GM19023 (cell line): ENCODE results near the gene NOXO1.
"Not testable (repeated sequence)": the region's sequence is repeated elsewhere in the genome, so short reads cannot be mapped to it uniquely, and the experiment has no call there.

Source experiments
- ATAC-seq: cut with Tn5 transposase; IDR thresholded peaks from one replicate; pipeline ENCODE4 v1.9.1; 2021; ENCODE audit warnings: mild to moderate bottlenecking, moderate library complexity; ENCODE audit not compliant: unreplicated experiment

NOXO1 gene

DNA sequence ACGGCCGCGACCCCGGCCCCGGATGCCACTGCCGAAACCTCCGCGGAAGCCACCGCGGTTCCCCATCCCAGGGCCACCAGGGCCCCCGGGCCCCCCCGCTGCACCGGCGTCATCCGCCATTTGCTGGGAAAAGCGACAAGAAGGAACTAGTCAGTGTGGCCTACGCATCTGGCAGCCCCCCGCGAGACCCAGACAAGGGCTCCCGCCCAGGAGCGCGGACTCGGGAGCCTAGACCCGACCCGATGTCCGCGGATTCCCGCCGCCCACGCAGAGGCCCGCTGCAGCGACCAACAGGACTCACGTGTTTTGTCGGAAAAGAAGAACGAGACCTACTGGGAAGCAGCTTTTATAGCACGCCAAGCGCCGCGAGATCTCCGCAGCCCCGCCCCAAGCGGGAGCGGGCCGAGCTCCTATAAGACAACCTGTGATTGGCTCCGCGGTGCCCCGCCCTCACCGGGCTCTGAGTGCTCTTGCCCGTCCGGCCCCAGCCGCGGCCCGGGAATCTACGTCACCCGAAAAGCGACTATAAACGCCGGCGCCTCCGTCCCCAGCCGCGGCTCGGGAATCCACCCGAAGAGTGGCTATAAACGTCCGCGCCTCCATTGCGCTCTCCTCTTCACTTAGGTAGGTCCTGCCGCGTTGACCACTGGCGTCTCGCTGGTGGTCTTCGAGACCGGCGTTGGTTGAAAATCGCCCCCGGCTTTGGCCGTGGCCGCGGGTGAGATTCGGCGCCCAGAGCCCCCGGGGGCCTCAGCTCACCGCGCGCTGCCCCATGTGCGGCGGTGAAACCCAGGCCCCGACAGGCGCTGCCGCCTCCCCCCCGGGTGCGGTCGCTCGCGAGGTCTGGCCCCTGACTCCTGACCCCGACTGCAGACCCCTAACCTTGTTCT lies 16.5 kb downstream of the NOXO1 start, which contains the start of gene RPS2:
Gene RPS2, minus strand, starts transcription at position 321 of the 890 bp plus-strand sequence. Its CDS starts 201 bp downstream, at position 120.
- peak; percentile 76 for ATAC-seq

DNA sequence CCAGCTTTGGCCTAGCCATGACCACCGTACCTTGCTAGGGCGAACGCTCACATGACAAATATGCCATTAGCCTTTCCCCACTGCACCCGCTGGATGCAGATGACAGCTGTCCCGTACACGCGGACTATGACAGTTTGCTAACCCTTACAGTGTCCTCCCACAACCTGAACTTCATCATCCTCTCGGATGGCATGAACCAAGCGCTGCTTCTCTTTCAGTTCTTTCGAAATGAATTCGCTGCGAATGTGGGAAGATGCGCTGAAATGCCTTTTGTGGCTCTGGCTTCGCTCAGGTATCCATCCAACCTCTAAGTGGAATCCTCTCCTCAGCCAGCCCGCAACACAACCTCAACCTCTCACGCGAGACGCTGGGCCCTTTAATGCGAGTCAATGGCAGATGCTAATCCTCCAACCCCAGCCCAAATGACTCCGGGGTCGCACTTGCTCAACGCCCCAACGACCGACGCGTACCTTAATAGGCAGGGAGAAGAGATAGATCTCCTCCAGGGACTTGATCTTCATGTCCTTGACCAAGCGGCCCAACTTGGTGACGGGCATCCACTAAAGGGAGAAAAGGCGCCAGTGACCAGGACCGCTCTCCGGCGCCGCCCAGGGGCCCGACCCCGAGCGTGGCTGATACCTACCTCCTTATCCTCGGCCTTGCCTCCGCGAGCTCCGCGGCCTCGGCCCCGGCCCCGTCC lies 17.3 kb downstream of the NOXO1 start:
- peak; percentile 9 for ATAC-seq

GRCh38 chr16:1962161-1963153 lies 18.8 kb downstream of the NOXO1 start:
- not testable (repeated sequence) for ATAC-seq

DNA sequence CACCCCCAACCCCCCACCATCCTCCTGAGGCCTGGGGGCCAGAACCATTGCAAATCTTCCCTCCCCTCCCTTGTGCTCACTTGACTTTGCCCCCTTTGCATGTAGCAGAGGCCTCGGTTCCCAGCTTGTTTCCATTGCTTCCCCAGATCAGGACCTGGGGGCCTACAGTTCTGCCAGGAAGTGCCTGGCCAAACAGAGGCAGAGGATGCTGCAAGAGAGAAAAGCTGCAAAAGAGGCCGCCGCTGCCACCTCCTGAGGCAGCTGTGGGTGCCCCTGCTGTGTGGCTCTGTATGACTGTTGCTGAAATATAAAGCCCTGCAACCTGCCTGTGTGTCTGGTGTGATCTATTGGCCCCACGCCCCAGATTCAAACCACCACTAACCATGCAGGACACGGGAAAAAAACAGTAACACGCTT lies 19.6 kb downstream of the NOXO1 start:
- ATAC-seq, result no peak

DNA sequence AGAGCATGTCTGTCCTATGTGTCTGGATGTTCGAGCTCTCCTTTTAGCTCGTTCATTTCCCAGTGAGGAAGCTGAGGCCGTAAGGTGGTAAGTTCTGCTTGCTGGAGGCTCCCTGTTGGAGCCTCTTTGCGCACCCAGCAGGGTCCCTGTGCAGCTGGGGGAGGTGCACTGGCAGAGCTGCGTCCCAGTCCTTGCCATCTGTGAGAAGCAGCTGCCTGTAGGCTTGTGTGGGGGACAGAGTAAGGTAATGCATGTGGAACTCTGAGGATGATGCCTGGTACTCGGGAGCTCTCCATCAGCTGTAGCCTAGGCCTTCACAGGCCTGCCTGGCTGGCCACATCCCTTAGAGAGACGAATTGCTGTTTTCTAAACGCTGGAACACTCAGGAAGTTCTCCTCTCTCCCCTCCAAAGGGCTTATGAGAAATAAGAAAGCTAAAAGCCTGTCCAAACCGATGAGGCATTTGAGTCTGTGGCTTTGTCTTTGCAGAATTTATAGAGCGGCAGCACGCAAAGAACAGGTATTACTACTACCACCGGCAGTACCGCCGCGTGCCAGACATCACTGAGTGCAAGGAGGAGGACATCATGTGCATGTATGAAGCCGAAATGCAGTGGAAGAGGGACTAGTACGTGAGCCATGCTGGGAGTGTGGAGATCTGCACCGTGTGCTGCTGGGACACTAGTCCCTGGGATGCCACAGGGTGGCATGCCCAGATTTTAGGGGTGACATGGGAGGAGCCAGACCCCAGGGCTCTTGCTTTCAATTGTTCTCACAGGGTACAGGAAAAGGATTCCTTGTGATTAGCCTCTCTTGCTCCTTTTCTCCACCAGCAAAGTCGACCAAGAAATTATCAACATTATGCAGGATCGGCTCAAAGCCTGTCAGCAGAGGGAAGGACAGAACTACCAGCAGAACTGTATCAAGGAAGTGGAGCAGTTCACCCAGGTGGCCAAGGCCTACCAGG lies 20.3 kb downstream of the NOXO1 start:
- ATAC-seq, result no peak

- ATAC-seq, result peak; percentile 62
These were observed 21.8 kb downstream of the NOXO1 start, which contains the start of gene NDUFB10 for GRCh38 chr16:1959269-1960039. Gene NDUFB10, plus strand, starts transcription at chr16:1959538. Its CDS starts 87 bp downstream, at chr16:1959625.

DNA sequence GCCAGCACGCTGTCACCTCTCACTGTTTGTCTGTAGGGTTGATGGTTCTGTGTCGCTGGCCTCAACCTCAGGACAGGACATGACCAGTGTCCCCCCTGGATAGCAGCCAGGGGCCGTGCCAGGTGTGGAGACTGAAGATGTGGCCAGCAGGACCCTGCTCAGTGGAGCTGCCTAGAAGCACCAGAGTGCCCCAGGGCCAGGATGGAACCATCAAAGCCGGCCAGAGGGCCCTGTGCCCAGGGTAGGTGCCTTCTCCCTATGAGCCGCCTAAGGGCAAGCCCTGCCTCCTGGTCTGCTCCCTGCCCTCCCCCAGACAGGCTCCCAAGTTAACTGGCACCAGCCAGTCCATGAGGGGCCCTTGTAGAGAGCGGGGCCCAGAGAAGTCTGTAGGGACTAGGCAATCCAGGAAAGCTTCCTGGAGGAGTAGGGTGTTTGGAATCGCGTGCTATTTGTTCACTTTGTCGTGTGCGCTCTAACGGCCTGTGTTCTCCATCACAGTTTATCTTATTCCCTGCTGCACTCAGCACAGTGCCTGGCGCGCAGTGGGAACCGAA lies 22.5 kb downstream of the NOXO1 start:
- ATAC-seq, result no peak

GRCh38 chr16:1958143-1958491 lies 23.2 kb downstream of the NOXO1 start:
- not testable (repeated sequence) for ATAC-seq

DNA sequence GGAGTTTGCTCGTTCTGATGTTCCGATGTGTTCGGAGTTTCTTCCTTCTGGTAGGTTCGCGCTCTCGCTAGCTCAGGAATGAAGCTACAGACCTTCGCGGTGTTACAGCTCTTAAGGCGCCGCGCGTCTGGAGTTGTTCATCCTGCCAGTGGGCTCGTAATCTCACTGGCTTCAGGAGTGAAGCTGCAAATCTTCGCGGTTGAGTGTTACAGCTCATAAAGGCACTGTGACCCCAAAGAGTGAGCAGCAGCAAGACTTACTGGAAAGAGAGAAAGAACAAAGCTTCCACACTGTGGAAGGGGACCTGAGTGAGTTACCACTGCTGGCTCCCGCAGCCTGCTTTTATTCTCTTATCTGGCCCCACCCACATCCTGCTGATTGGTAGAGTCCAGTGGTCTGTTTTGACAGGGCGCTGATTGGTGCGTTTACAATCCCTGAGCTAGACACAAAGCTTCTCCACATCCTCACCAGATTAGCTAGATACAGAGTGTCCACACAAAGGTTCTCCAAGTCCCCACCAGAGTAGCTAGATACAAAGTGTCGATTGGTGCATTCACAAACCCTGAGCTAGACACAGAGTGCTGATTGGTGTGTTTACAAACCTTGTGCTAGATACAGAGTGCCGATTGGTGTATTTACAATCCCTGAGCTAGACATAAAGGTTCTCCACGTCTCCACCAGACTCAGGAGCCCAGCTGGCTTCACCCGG lies 23.7 kb downstream of the NOXO1 start:
- ATAC-seq, result not testable (repeated sequence)

GRCh38 chr16:1953734-1954133 lies 27.5 kb downstream of the NOXO1 start:
- ATAC-seq, result no peak

- no peak for ATAC-seq
These were observed 30.7 kb downstream of the NOXO1 start for GRCh38 chr16:1950559-1950958.

- ATAC-seq, result no peak
These were observed 31.2 kb downstream of the NOXO1 start for GRCh38 chr16:1950047-1950446.

DNA sequence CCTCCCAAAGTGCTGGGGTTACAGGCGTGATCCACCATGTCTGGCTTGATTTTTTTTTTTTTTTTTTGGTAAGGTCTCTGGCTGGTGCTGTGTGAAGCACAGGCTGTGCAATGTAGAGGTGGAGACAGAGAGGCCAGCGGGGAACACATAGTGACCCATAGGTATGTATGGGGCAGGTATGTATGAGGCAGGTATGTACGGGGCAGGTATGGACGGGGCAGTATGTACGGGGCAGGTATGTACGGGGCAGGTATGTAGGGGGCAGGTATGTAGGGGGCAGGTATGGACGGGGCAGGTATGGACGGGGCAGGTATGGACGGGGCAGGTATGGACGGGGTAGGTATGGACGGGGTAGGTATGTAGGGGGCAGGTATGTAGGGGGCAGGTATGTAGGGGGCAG lies 31.8 kb downstream of the NOXO1 start:
- no peak for ATAC-seq

DNA sequence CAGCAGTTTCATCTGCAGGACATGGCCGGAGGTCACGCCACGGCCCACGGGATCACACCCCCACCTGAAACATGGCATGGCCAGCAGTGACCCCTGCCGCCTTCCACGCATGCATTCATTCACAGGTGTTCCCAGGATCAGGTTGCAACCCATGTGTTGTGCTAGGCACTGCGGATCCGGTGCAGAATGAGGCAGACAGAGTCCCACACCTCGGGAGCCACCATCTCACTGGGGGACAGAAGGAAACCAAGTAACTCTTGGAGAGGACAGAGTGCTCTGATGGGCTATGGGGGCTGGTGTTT lies 33.9 kb downstream of the NOXO1 start:
- no peak for ATAC-seq

DNA sequence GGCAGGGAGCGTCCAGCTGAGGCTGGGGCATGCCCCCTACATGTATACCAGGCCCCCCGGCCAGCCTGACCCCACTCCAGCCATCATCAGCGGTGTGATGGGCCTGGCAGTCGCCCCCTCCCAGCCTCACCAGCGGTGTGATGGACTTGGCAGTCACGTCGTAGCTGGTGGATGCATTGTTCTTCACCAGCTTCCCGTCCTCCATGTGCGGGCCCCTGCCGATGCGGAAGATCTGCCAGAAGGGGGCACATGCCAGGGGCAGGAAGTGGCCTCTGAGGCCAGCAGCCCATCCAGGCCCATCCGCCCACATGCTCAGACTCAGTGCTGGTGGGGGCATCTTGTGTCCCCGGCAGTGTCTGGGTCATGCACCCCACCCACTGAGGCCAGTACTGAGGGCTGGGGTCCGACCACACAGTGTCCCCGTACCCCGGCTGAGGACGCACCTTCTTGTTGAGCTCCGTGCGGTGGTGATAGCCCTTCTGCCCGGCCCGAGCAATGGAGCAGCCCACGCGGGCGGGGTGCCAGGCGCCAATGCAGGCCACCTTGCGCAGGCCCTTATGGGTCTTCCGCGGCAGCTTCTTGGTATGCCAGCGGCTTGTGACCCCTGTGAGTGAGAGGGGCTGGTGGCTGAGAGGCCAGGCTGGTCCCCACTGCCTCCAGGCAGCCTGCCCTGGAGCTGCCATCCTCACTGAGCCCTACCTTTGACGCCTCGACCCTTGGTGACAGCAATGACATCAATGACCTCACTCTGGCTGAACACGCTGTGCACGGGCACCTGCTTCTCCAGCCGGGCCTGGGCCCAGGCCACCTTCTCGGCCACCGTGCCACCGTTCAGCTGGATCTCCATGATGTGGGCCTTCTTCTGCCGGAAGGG lies 34.5 kb downstream of the NOXO1 start:
- no peak for ATAC-seq

DNA sequence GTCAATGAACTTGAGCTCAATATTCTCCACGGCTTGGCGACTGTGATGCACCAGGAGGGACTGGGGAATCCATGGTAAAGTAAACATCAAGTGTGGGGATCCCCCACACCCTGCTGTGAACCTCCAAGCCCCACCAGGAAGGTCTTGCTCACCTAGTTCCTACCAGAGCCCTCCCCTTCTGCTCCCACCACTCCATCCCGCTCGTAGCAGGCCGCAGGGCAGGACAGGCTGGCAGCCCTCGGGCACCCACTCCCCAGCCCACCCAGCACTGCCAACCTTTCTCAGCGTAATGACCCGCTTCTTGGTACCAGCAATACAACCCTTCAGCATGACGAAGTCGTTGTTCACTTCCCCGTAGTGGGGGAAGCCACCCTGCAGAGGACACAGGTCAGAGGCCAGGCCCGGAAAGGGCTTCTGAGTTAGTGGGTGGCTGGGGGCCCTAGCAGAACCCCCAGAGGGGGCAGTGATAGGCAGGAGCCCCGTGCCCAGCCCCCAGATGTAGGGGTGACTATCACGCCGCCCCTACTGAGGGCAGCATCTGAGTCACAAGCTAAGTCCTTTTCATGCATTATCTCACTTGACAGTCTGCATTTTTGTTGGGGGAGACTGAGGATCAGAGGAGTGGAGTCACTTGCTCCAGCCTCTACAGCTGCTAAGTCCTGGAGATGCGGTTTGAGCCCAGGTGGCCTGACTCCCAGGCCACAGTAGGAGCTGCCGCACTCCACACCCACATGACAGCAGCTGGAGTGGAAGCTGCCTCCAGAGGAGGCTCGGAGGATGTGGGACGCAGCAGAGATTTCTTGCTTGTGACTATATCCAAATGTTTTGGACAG lies 35.5 kb downstream of the NOXO1 start:
- ATAC-seq, result no peak
